SH-SY5Y (cell line): ENCODE results near the gene MPI.

Source experiments
- GATA2 ChIP-seq: IDR thresholded peaks from 2 replicates; pipeline ENCODE4 v1.6.1; 2011; ENCODE audit warnings: mild to moderate bottlenecking, low read depth, low read length
- GATA3 ChIP-seq: IDR thresholded peaks from 2 replicates; pipeline ENCODE4 v1.6.1; 2011; ENCODE audit warnings: low read depth, mild to moderate bottlenecking, low read length, moderate library complexity

- TF ChIP-seq GATA2 (no peak), GATA3 (no peak)
These were observed 20.5 kb upstream of the MPI start for GRCh38 chr15:74869372-74869725.
